ENCODE data around the gene NUP43.
A peak's percentile ranks its signal among the peaks of the same experiment; 100 is the strongest.
"Not testable (repeated sequence)": the region's sequence is repeated elsewhere in the genome, so short reads cannot be mapped to it uniquely, and the experiment has no call there.

NUP43 gene

GRCh38 chr6:149749082-149749593 is 2.8 kb upstream of the NUP43 start:
- not testable (repeated sequence) for DNase-seq (ENCODE audit: low spot score)

GRCh38 chr6:149745252-149745651 is 1.1 kb downstream of the NUP43 start:
- DNase-seq (ENCODE audit: low spot score), result not testable (repeated sequence)

- DNase-seq (ENCODE audit: low spot score), result no peak
Observed at GRCh38 chr6:149734915-149735314, 11.4 kb downstream of the NUP43 start.

GRCh38 chr6:149733089-149733720 is 13.1 kb downstream of the NUP43 start:
- DNase-seq (ENCODE audit: low spot score), result no peak

- DNase-seq (ENCODE audit: low spot score), result no peak
Observed at GRCh38 chr6:149729824-149730223, 16.5 kb downstream of the NUP43 start.

- DNase-seq (ENCODE audit: low spot score), result no peak
Observed at GRCh38 chr6:149728499-149729234, 17.7 kb downstream of the NUP43 start.

GRCh38 chr6:149727793-149728498 is 18.4 kb downstream of the NUP43 start:
- no peak for DNase-seq (ENCODE audit: low spot score)

- no peak for DNase-seq (ENCODE audit: low spot score)
Observed at GRCh38 chr6:149725785-149726184, 20.5 kb downstream of the NUP43 start.

- peak; percentile 60 for DNase-seq (ENCODE audit: low spot score)
Observed at GRCh38 chr6:149723771-149724417, 22.4 kb downstream of the NUP43 start.

GRCh38 chr6:149723262-149723661 is 23.1 kb downstream of the NUP43 start:
- DNase-seq (ENCODE audit: low spot score), result no peak

- no peak for DNase-seq (ENCODE audit: low spot score)
Observed at GRCh38 chr6:149719531-149719930, 26.8 kb downstream of the NUP43 start.

- DNase-seq (ENCODE audit: low spot score), result peak; percentile 92
Observed at GRCh38 chr6:149717588-149718458, 28.5 kb downstream of the NUP43 start, which contains the start of gene LATS1. LATS1 (minus strand) TSS chr6:149718101; CDS start chr6:149702126, 15,975 bp downstream.

GRCh38 chr6:149717255-149717587 is 29.1 kb downstream of the NUP43 start:
- DNase-seq (ENCODE audit: low spot score), result no peak

- DNase-seq (ENCODE audit: low spot score), result peak; percentile 44
Observed at GRCh38 chr6:149716181-149716963, 30.0 kb downstream of the NUP43 start.

GRCh38 chr6:149714442-149714841 is 31.9 kb downstream of the NUP43 start:
- DNase-seq (ENCODE audit: low spot score), result no peak

- no peak for DNase-seq (ENCODE audit: low spot score)
Observed at GRCh38 chr6:149711711-149712110, 34.6 kb downstream of the NUP43 start.

GRCh38 chr6:149701714-149702113 is 44.6 kb downstream of the NUP43 start:
- DNase-seq (ENCODE audit: low spot score), result no peak

GRCh38 chr6:149699150-149699549 is 47.2 kb downstream of the NUP43 start:
- no peak for DNase-seq (ENCODE audit: low spot score)

GRCh38 chr6:149698175-149698574 is 48.2 kb downstream of the NUP43 start:
- no peak for DNase-seq (ENCODE audit: low spot score)

GRCh38 chr6:149696901-149697300 is 49.4 kb downstream of the NUP43 start:
- DNase-seq (ENCODE audit: low spot score), result no peak

- no peak for DNase-seq (ENCODE audit: low spot score)
Observed at GRCh38 chr6:149694921-149695320, 51.4 kb downstream of the NUP43 start.
